CD4-positive, alpha-beta T cell (primary cell): Measurements from ENCODE around the gene ZNF768. TPM values are rescaled to one million over a fixed set of nuclear protein-coding genes. Genes with fewer than 3 reads are reported as not detected.
A peak's percentile ranks its signal among the peaks of the same experiment; 100 is the strongest.

Source experiments
- ATAC-seq: fragments of 200-7000 bp; cut with Tn5 transposase; one replicate; pipeline ENCODE4 v1.10.0; 2022; ENCODE audit warnings: mild to moderate bottlenecking; ENCODE audit not compliant: poor library complexity
- CTCF ChIA-PET: fragments of 350-600 bp; sonication (Branson Sonifier 250); formaldehyde crosslinking; loops from one replicate; lab custom pipeline; 2021; ENCODE audit warnings: antibody characterized with exemption, inconsistent platforms; lab: Charles Lee
- POLR2A ChIA-PET: fragments of 350-600 bp; sonication (Branson Sonifier 250); formaldehyde crosslinking; loops from one replicate; lab custom pipeline; 2021; ENCODE audit warnings: antibody characterized with exemption, inconsistent platforms; lab: Charles Lee
- DNase-seq, 14 experiments: peaks; one replicate each; pipeline ENCODE4 v3.0.0-alpha.2; 2013 to 2020; ENCODE audit warnings: mixed read lengths in 2 of 14
- H3K27ac ChIP-seq, 2 donors: one replicate each; pipeline versions ENCODE4 v1.5.1 to v1.7.0; 2013; ENCODE audit warnings: low read length in 2 of 2, low read depth in 1 of 2, mild to moderate bottlenecking in 1 of 2
- H3K27me3 ChIP-seq, 2 experiments: 1 replicate in 1 of 2; 2 replicates in 1 of 2; pipeline versions ENCODE4 v1.6.1 to v1.7.0; 2013; ENCODE audit warnings: low read length in 2 of 2, control low read depth in 1 of 2, mild to moderate bottlenecking in 1 of 2, moderate library complexity in 1 of 2; ENCODE audit not compliant: insufficient read depth in 2 of 2, control insufficient read depth in 1 of 2
- H3K36me3 ChIP-seq: one replicate; pipeline ENCODE4 v1.6.1; 2013; ENCODE audit warnings: low read length, control low read depth; ENCODE audit not compliant: insufficient read depth
- H3K4me1 ChIP-seq: one replicate; pipeline ENCODE4 v1.6.1; 2013; ENCODE audit warnings: low read length, control low read depth; ENCODE audit not compliant: insufficient read depth
- H3K4me3 ChIP-seq: one replicate; pipeline ENCODE4 v1.5.1; 2013; ENCODE audit warnings: mild to moderate bottlenecking, low read length, moderate library complexity
- H3K9me3 ChIP-seq, 2 experiments: 1 replicate in 1 of 2; 2 replicates in 1 of 2; pipeline versions ENCODE4 v1.6.1 to v1.7.0; 2013; ENCODE audit warnings: low read length in 2 of 2, mild to moderate bottlenecking in 2 of 2, control low read depth in 1 of 2, moderate library complexity in 1 of 2; ENCODE audit not compliant: control insufficient read depth in 1 of 2, insufficient read depth in 1 of 2
- H3K27ac Mint-ChIP-seq: one replicate; pipeline ENCODE4 v1.8.0; 2020; ENCODE audit warnings: mixed read lengths
- H3K27me3 Mint-ChIP-seq: one replicate; pipeline ENCODE4 v1.8.0; 2021; ENCODE audit warnings: mixed read lengths
- H3K36me3 Mint-ChIP-seq: one replicate; pipeline ENCODE4 v1.8.0; 2021; ENCODE audit warnings: low read depth, mixed read lengths
- H3K4me1 Mint-ChIP-seq: one replicate; pipeline ENCODE4 v1.8.0; 2021; ENCODE audit warnings: low read depth, mixed read lengths
- H3K4me3 Mint-ChIP-seq: one replicate; pipeline ENCODE4 v1.8.0; 2020; ENCODE audit warnings: mild to moderate bottlenecking, mixed read lengths
- H3K9me3 Mint-ChIP-seq: one replicate; pipeline ENCODE4 v1.8.0; 2020; ENCODE audit warnings: mixed read lengths
- CTCF ChIP-seq: fragments of 200-600 bp; IDR thresholded peaks from one replicate; pipeline ENCODE4 v1.8.0; 2022; ENCODE audit warnings: antibody characterized with exemption, mild to moderate bottlenecking
- intact Hi-C, 2 experiments: fragments of 100-400 bp; cut with DNase I in 1 of 2; cut with micrococcal nuclease in 1 of 2; formaldehyde crosslinking; loops; one replicate each; pipeline versions ENCODE4 v1.15.1 to v1.9.0; 2023 to 2025; cut with DNase I, micrococcal nuclease
- total RNA-seq, 174 experiments: library from RNA in 2 of 174; stranded (reverse) in 2 of 174; gene quantifications; one replicate each; pipeline ENCODE4 v1.2.3 and lab custom pipeline; 2021 to 2026

The ZNF768 gene
- total RNA-seq, 2 experiments from 2014 or later = 3.9 to 4.1 TPM

- Histone ChIP-seq H3K36me3 (peaks cover 93% of the 10 kb centered on the region), H3K9me3 (no peaks in the 10 kb centered on the region), H3K4me3 (no peak overlapping the region), H3K27me3 (no peaks in the 10 kb centered on the region), H3K27ac (no peak overlapping the region), H3K4me1 (peaks cover 20% of the 10 kb centered on the region)
- DNase-seq (no peak), ATAC-seq (no peak)
- Mint-ChIP-seq H3K9me3 (no peaks in the 10 kb centered on the region), H3K4me1 (peaks cover 24% of the 10 kb centered on the region), H3K36me3 (peaks cover 84% of the 10 kb centered on the region), H3K4me3 (no peak overlapping the region), H3K27me3 (no peaks in the 10 kb centered on the region), H3K27ac (no peak overlapping the region)
- ChIA-PET CTCF (no interaction called here), POLR2A (interaction anchor here (0.8 to 2.5 kb wide), 2 partner anchors 20 to 91 kb away, joined by 3 to 9 read pairs; partner anchors contain the start of gene ZNF785)
- TF ChIP-seq CTCF = no peak
- intact Hi-C loops = loop anchor here in 1 of 2 experiments (5.0 kb wide), 1 partner anchor 33 kb away; the partner anchor contains the start of gene ZNF768
Observed at GRCh38 chr16:30493941-30494488, 32.4 kb downstream of the ZNF768 start.

GRCh38 chr16:30491744-30492308 lies 34.5 kb downstream of the ZNF768 start:
- no peaks in the 10 kb centered on the region for H3K27me3 Mint-ChIP-seq
- H3K27ac Mint-ChIP-seq = peak overlapping the region; percentile 68
- Histone ChIP-seq H3K4me3 (no peak overlapping the region), H3K9me3 (no peaks in the 10 kb centered on the region), H3K27me3 (no peaks in the 10 kb centered on the region), H3K36me3 (peaks cover 93% of the 10 kb centered on the region), H3K27ac (peak overlapping the region in 1 of 2 donors; percentile 29), H3K4me1 (peaks cover 27% of the 10 kb centered on the region)
- ATAC-seq (peak; percentile 62), DNase-seq (peak in 6 of 14 experiments; percentile 28 to 65 (median 46))
- CTCF ChIA-PET = interaction anchor here (0.8 to 2.1 kb wide), 5 partner anchors 38 to 124 kb away, joined by 3 to 8 read pairs (median 4); partner anchors contain the start of gene DCTPP1
- POLR2A ChIA-PET = interaction anchor here (0.9 to 1.4 kb wide), 4 partner anchors 18 to 43 kb away, joined by 3 to 8 read pairs (median 6); partner anchors contain the start of gene ZNF747
- TF ChIP-seq CTCF = no peak
- peaks cover 21% of the 10 kb centered on the region for H3K4me1 Mint-ChIP-seq
- no peak overlapping the region for H3K4me3 Mint-ChIP-seq
- H3K9me3 Mint-ChIP-seq = no peaks in the 10 kb centered on the region
- intact Hi-C loops = loop anchor here in 1 of 2 experiments (2.0 to 5.0 kb wide), 2 partner anchors 17 to 35 kb away; partner anchors contain the start of gene ZNF768
- H3K36me3 Mint-ChIP-seq = peaks cover 83% of the 10 kb centered on the region

GRCh38 chr16:30491229-30491628 lies 35.1 kb downstream of the ZNF768 start:
- CTCF ChIA-PET = interaction anchor here (0.8 to 2.1 kb wide), 6 partner anchors 38 to 138 kb away, joined by 3 to 8 read pairs (median 4); partner anchors contain the start of gene DCTPP1

More at GRCh38 chr16:30491229-30491628, 35.1 kb downstream of the ZNF768 start:
- no peak overlapping the region for H3K4me3 ChIP-seq
- Mint-ChIP-seq H3K9me3 (no peaks in the 10 kb centered on the region), H3K4me1 (peaks cover 26% of the 10 kb centered on the region), H3K27me3 (no peaks in the 10 kb centered on the region), H3K4me3 (no peak overlapping the region), H3K27ac (peak overlapping the region; percentile 68), H3K36me3 (peaks cover 84% of the 10 kb centered on the region)
- no peaks in the 10 kb centered on the region for H3K9me3 ChIP-seq
- peaks cover 93% of the 10 kb centered on the region for H3K36me3 ChIP-seq
- POLR2A ChIA-PET = interaction anchor here (0.6 to 1.4 kb wide), 7 partner anchors 18 to 65 kb away, joined by 3 to 8 read pairs (median 3); partner anchors contain the start of gene ZNF747
- DNase-seq (no peak), ATAC-seq (no peak)
- H3K27ac ChIP-seq = peak overlapping the region in 1 of 2 donors; percentile 29
- no peaks in the 10 kb centered on the region for H3K27me3 ChIP-seq
- no peak for TF ChIP-seq CTCF
- H3K4me1 ChIP-seq = peaks cover 22% of the 10 kb centered on the region
- intact Hi-C loops = loop anchor here in 1 of 2 experiments (2.0 to 5.0 kb wide), 2 partner anchors 16 to 36 kb away; partner anchors contain the start of gene ZNF768
